NCI-H526 (cell line): ENCODE results near the gene CBR1.

Experiments used
- DNase-seq, 2 experiments: peaks; one replicate each; lab custom pipeline; 2025; lab: John Stamatoyannopoulos, UW

CBR1 gene

GRCh38 chr21:36115138-36115730 is 45.4 kb downstream of the CBR1 start:
- no peak for DNase-seq

- DNase-seq = no peak
These were observed 47.5 kb downstream of the CBR1 start for GRCh38 chr21:36117286-36117741.

GRCh38 chr21:36120304-36120888 is 50.6 kb downstream of the CBR1 start:
- DNase-seq = no peak
